BJ (cell line): ENCODE results near the gene NPB. TPM values are rescaled to one million over a fixed set of nuclear protein-coding genes. Genes with fewer than 3 reads are reported as not detected.

Source experiments
- CTCF ChIA-PET: fragments of 350-600 bp; formaldehyde crosslinking; extraction: SDS; loops from one replicate; lab custom pipeline; 2021; ENCODE audit warnings: antibody characterized with exemption, inconsistent platforms; lab: Yijun Ruan, JAX
- POLR2A ChIA-PET: fragments of 300-600 bp; sonication (Branson Sonifier 250); formaldehyde crosslinking; extraction: SDS; loops from one replicate; lab custom pipeline; 2021; ENCODE audit warnings: antibody characterized with exemption; lab: Charles Lee
- DNase-seq: peaks from one replicate; pipeline ENCODE4 v3.0.0-alpha.2; 2011; ENCODE audit warnings: low read depth
- H3K27me3 ChIP-seq: 2 replicates; pipeline ENCODE4 v1.6.0; 2011; ENCODE audit warnings: low read length; ENCODE audit not compliant: control insufficient read depth, insufficient read depth
- H3K36me3 ChIP-seq: 2 replicates; pipeline ENCODE4 v1.5.1; 2011; ENCODE audit warnings: low read length; ENCODE audit not compliant: control insufficient read depth, insufficient read depth
- H3K4me3 ChIP-seq: 2 replicates; pipeline ENCODE4 v1.5.1; 2011; ENCODE audit warnings: low read depth, mild to moderate bottlenecking, control low read depth, low read length
- CTCF ChIP-seq: IDR thresholded peaks from 2 replicates; pipeline ENCODE4 v1.5.1; 2011; ENCODE audit warnings: low read depth, mild to moderate bottlenecking, control low read depth, inconsistent platforms, low read length, moderate library complexity; ENCODE audit not compliant: insufficient read depth
- polyA plus RNA-seq: library from polyadenylated mRNA; depleted of rRNA; stranded (reverse); fragments of >200 nt; gene quantifications from 2 replicates; pipeline ENCODE4 v1.2.3, GENCODE V29; 2011

The NPB gene
- polyA plus RNA-seq, 1 experiment, result 0.38 TPM

GRCh38 chr17:81908793-81909192 lies 6.8 kb downstream of the NPB start:
- DNase-seq, result no peak
- peaks cover 26% of the 10 kb centered on the region for H3K36me3 ChIP-seq
- no peaks in the 10 kb centered on the region for H3K27me3 ChIP-seq
- ChIA-PET POLR2A (no interaction called here), CTCF (interaction anchor here (0.8 kb wide), 1 partner anchor 16 kb away, joined by 3 read pairs; no protein-coding TSS in a partner anchor)
- H3K4me3 ChIP-seq, result no peak overlapping the region
- no peak for TF ChIP-seq CTCF

- H3K36me3 ChIP-seq, result peaks cover 29% of the 10 kb centered on the region
- TF ChIP-seq CTCF, result no peak
- H3K27me3 ChIP-seq, result no peaks in the 10 kb centered on the region
- POLR2A ChIA-PET, result no interaction called here
- no peak overlapping the region for H3K4me3 ChIP-seq
- DNase-seq, result no peak
- CTCF ChIA-PET, result interaction anchor here (0.8 kb wide), 1 partner anchor 16 kb away, joined by 3 read pairs; no protein-coding TSS in a partner anchor
Measured at GRCh38 chr17:81909231-81909630, 7.2 kb downstream of the NPB start.

DNA sequence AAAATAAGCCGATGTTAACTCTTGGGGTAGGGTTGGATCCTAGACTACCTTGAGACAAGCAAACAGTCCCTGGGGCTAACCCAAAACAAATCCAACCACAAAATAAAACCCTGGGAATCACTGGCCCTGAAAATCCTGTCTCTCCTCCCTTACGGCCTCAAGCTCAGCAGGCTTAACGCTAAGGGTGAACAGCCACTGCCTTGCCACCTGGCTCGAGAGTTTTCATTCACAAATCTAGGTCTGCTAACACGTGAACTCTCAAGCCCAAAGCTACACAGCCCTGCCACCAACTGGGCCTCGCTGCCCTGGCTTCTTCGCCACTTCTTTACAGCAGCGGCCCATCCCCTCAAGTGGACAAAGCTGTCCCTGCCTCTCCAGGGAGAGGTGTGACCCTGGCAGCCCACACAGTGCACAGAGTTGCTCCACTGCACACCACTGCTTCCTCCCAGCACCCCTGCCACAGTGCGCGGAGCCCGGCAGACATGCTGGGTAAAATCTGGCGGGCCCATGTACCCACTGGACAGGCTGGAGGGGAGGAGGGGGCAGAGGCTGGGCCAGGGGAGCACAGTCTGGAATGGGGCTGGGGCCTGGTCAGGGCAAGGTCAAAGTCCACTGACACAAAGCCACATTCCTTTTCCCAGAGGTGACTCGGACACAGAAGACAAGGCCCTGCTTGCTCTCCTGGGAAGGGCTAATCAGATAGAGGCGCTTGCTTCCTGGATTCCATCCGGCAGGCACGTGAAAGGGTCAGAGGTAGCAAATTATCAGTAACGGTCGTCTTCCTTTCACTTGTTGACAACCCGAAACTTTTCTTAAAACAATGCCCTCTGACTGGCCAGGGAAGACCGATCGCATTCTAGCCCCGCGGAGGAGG lies 8.2 kb downstream of the NPB start:
- Histone ChIP-seq H3K36me3 (peaks cover 37% of the 10 kb centered on the region), H3K27me3 (no peaks in the 10 kb centered on the region), H3K4me3 (peak overlapping the region; percentile 78)
- POLR2A ChIA-PET, result no interaction called here
- CTCF ChIA-PET, result no interaction called here
- TF ChIP-seq CTCF, result no peak
- no peak for DNase-seq

- no peak for DNase-seq
- TF ChIP-seq CTCF, result no peak
- Histone ChIP-seq H3K27me3 (no peaks in the 10 kb centered on the region), H3K36me3 (peaks cover 41% of the 10 kb centered on the region), H3K4me3 (peak overlapping the region; percentile 78)
- POLR2A ChIA-PET, result no interaction called here
- CTCF ChIA-PET, result no interaction called here
Measured at GRCh38 chr17:81910840-81911276, 8.8 kb downstream of the NPB start.

DNA sequence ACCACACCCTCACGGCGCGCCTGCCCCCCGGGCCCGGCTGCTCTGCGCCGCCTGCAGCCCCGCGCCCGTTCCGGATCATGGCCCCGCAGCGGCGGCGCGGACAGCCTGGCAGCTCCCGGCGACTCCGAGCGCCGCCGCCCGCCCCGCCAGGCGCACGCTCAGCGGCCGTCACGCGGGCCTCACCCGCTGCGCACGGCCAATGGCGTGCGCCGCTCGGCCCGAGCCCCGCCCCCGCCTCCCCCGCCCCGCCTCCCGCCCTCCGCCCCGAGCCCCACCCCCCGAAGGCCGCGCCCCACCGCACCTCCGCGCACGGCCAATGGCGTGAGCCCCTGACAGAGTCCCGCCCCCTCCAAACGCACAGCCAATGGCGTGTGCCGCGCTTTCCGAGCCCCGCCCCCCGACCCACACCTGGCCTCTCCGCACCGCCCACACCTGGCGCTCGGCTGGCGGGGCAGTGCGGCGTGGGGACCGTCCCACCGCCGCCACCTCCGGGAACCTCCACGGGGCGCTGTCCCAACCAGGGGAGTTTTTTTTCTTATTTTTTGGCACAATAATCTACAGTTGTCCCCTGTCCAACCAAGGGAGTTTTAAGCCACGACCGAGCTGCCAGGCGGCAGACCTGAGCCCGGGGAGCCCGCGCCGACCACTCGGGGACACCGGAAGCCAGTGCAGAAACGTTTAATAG lies 9.4 kb downstream of the NPB start, which contains the start of gene PCYT2:
Gene PCYT2, minus strand, starts transcription at position 123 of the 685 bp plus-strand sequence. Its CDS starts 44 bp downstream, at position 79.
- DNase-seq, result no peak
- CTCF ChIA-PET, result no interaction called here
- no peak for TF ChIP-seq CTCF
- Histone ChIP-seq H3K27me3 (no peaks in the 10 kb centered on the region), H3K36me3 (peaks cover 38% of the 10 kb centered on the region), H3K4me3 (peak within 1 kb of the TSS; percentile 78)
- POLR2A ChIA-PET, result no interaction called here
